ENCODE results near the gene EVA1B.

EVA1B gene

GRCh38 chr1:36295390-36295789 lies 28.1 kb downstream of the EVA1B start:
- H2BK12ac ChIP-seq (ENCODE audit: low read length), result no peak overlapping the region
- no peak overlapping the region for H2AK5ac ChIP-seq (ENCODE audit: low read depth, low read length)
- H4K91ac ChIP-seq (ENCODE audit: low read depth, low read length, poor library complexity), result no peak overlapping the region
- no peak overlapping the region for H3K18ac ChIP-seq (ENCODE audit: low read length)
- no peak overlapping the region for H3K14ac ChIP-seq (ENCODE audit: low read length)
- no peak overlapping the region for H2BK15ac ChIP-seq (ENCODE audit: low read length)
- no peak overlapping the region for H2BK5ac ChIP-seq (ENCODE audit: low read length)
- no peak overlapping the region for H3K23ac ChIP-seq (ENCODE audit: low read depth, low read length, poor library complexity)
- no peaks in the 10 kb centered on the region for H3K27me3 ChIP-seq (ENCODE audit: control insufficient read depth in 3 of 3, insufficient read depth in 3 of 3, low read depth in 1 of 3, low read length in 3 of 3)
- no peak overlapping the region for H3K9ac ChIP-seq (ENCODE audit: low read depth, low read length, poor library complexity)
- H3K27ac ChIP-seq (replicated peaks; ENCODE audit: low read length), result no peak overlapping the region
- no peak for DNase-seq (ENCODE audit: low spot score)
- H3K4me3 ChIP-seq (ENCODE audit: low read length in 2 of 2), result no peak overlapping the region
- no peak overlapping the region for H3K4me2 ChIP-seq (ENCODE audit: insufficient read depth, low read length, poor library complexity, severe bottlenecking)
- H3K79me1 ChIP-seq (ENCODE audit: low read depth, low read length), result no peaks in the 10 kb centered on the region
- H3K4me1 ChIP-seq (ENCODE audit: control insufficient read depth in 2 of 2, insufficient read depth in 1 of 2, low read depth in 1 of 2, low read length in 2 of 2), result no peaks in the 10 kb centered on the region
- no CpG with 5 or more reads among the region's 2 CpGs for WGBS, 2 donors (ENCODE audit: extremely low coverage in 2 of 2, insufficient read length in 2 of 2, insufficient replicate concordance in 1 of 2)
- peaks cover 35 to 96% of the 10 kb centered on the region in 2 donors for H3K36me3 ChIP-seq (replicated peaks in 1 of 2; ENCODE audit: control insufficient read depth in 2 of 2, insufficient read depth in 2 of 2, low read length in 2 of 2)
- H3K4ac ChIP-seq (ENCODE audit: low read length), result no peak overlapping the region
- no peak overlapping the region for H2BK120ac ChIP-seq (ENCODE audit: low read depth, low read length)
- H3K9me3 ChIP-seq (replicated peaks in 1 of 2; ENCODE audit: control insufficient read depth in 2 of 2, insufficient read depth in 1 of 2, low read depth in 1 of 2, low read length in 2 of 2), result no peaks in the 10 kb centered on the region
- H2AFZ ChIP-seq (ENCODE audit: low read length), result no peak overlapping the region
- H4K8ac ChIP-seq (ENCODE audit: low read depth, low read length), result no peak overlapping the region

- Histone ChIP-seq H3K27me3 (ENCODE audit: control insufficient read depth in 3 of 3, insufficient read depth in 3 of 3, low read depth in 1 of 3, low read length in 3 of 3) (no peaks in the 10 kb centered on the region), H3K4me3 (ENCODE audit: low read length in 2 of 2) (no peak overlapping the region), H3K4ac (ENCODE audit: low read length) (no peak overlapping the region), H3K9me3 (replicated peaks in 1 of 2; ENCODE audit: control insufficient read depth in 2 of 2, insufficient read depth in 1 of 2, low read depth in 1 of 2, low read length in 2 of 2) (no peaks in the 10 kb centered on the region), H3K4me1 (ENCODE audit: control insufficient read depth in 2 of 2, insufficient read depth in 1 of 2, low read depth in 1 of 2, low read length in 2 of 2) (no peaks in the 10 kb centered on the region), H2BK12ac (ENCODE audit: low read length) (no peak overlapping the region), H3K36me3 (replicated peaks in 1 of 2; ENCODE audit: control insufficient read depth in 2 of 2, insufficient read depth in 2 of 2, low read length in 2 of 2) (peaks cover 43 to 99% of the 10 kb centered on the region in 2 donors), H2BK15ac (ENCODE audit: low read length) (no peak overlapping the region), H4K91ac (ENCODE audit: low read depth, low read length, poor library complexity) (no peak overlapping the region), H2AFZ (ENCODE audit: low read length) (no peak overlapping the region), H3K23ac (ENCODE audit: low read depth, low read length, poor library complexity) (no peak overlapping the region), H4K8ac (ENCODE audit: low read depth, low read length) (no peak overlapping the region), H2AK5ac (ENCODE audit: low read depth, low read length) (no peak overlapping the region), H3K79me1 (ENCODE audit: low read depth, low read length) (peaks cover 5% of the 10 kb centered on the region), H3K4me2 (ENCODE audit: insufficient read depth, low read length, poor library complexity, severe bottlenecking) (no peak overlapping the region), H3K14ac (ENCODE audit: low read length) (no peak overlapping the region), H2BK120ac (ENCODE audit: low read depth, low read length) (no peak overlapping the region), H3K18ac (ENCODE audit: low read length) (no peak overlapping the region), H2BK5ac (ENCODE audit: low read length) (no peak overlapping the region), H3K27ac (replicated peaks; ENCODE audit: low read length) (no peak overlapping the region), H3K9ac (ENCODE audit: low read depth, low read length, poor library complexity) (no peak overlapping the region)
- DNase-seq (ENCODE audit: low spot score), result no peak
- no CpG with 5 or more reads among the region's 5 CpGs for WGBS, 2 donors (ENCODE audit: extremely low coverage in 2 of 2, insufficient read length in 2 of 2, insufficient replicate concordance in 1 of 2)
These were observed 35.9 kb downstream of the EVA1B start for GRCh38 chr1:36287595-36287994.

- H3K27ac ChIP-seq (replicated peaks; ENCODE audit: low read length), result no peak overlapping the region
- no peak overlapping the region for H2BK15ac ChIP-seq (ENCODE audit: low read length)
- no peak for DNase-seq (ENCODE audit: low spot score)
- no peak overlapping the region for H2AK5ac ChIP-seq (ENCODE audit: low read depth, low read length)
- no peak overlapping the region for H3K23ac ChIP-seq (ENCODE audit: low read depth, low read length, poor library complexity)
- no peak overlapping the region for H3K18ac ChIP-seq (ENCODE audit: low read length)
- no peaks in the 10 kb centered on the region for H3K27me3 ChIP-seq (ENCODE audit: control insufficient read depth in 3 of 3, insufficient read depth in 3 of 3, low read depth in 1 of 3, low read length in 3 of 3)
- no peak overlapping the region for H3K4me2 ChIP-seq (ENCODE audit: insufficient read depth, low read length, poor library complexity, severe bottlenecking)
- peaks cover 5% of the 10 kb centered on the region for H3K79me1 ChIP-seq (ENCODE audit: low read depth, low read length)
- H3K36me3 ChIP-seq (replicated peaks in 1 of 2; ENCODE audit: control insufficient read depth in 2 of 2, insufficient read depth in 2 of 2, low read length in 2 of 2), result peaks cover 42 to 98% of the 10 kb centered on the region in 2 donors
- H3K4me1 ChIP-seq (ENCODE audit: control insufficient read depth in 2 of 2, insufficient read depth in 1 of 2, low read depth in 1 of 2, low read length in 2 of 2), result no peaks in the 10 kb centered on the region
- H3K4me3 ChIP-seq (ENCODE audit: low read length in 2 of 2), result no peak overlapping the region
- H3K9me3 ChIP-seq (replicated peaks in 1 of 2; ENCODE audit: control insufficient read depth in 2 of 2, insufficient read depth in 1 of 2, low read depth in 1 of 2, low read length in 2 of 2), result no peaks in the 10 kb centered on the region
- H2BK12ac ChIP-seq (ENCODE audit: low read length), result no peak overlapping the region
- no peak overlapping the region for H2AFZ ChIP-seq (ENCODE audit: low read length)
- WGBS, 2 donors (ENCODE audit: extremely low coverage in 2 of 2, insufficient read length in 2 of 2, insufficient replicate concordance in 1 of 2), result no CpG with 5 or more reads among the region's 13 CpGs
- H4K8ac ChIP-seq (ENCODE audit: low read depth, low read length), result no peak overlapping the region
- H3K14ac ChIP-seq (ENCODE audit: low read length), result no peak overlapping the region
- H4K91ac ChIP-seq (ENCODE audit: low read depth, low read length, poor library complexity), result no peak overlapping the region
- no peak overlapping the region for H3K9ac ChIP-seq (ENCODE audit: low read depth, low read length, poor library complexity)
- no peak overlapping the region for H2BK120ac ChIP-seq (ENCODE audit: low read depth, low read length)
- H3K4ac ChIP-seq (ENCODE audit: low read length), result no peak overlapping the region
- H2BK5ac ChIP-seq (ENCODE audit: low read length), result no peak overlapping the region
These were observed 36.6 kb downstream of the EVA1B start for GRCh38 chr1:36286802-36287201.

- H2AK5ac ChIP-seq (ENCODE audit: low read depth, low read length), result no peak overlapping the region
These were observed 37.9 kb downstream of the EVA1B start for GRCh38 chr1:36285443-36286101.

More at GRCh38 chr1:36285443-36286101, 37.9 kb downstream of the EVA1B start:
- peak; percentile 79 for DNase-seq (ENCODE audit: low spot score)
- H3K9me3 ChIP-seq (replicated peaks in 1 of 2; ENCODE audit: control insufficient read depth in 2 of 2, insufficient read depth in 1 of 2, low read depth in 1 of 2, low read length in 2 of 2), result no peaks in the 10 kb centered on the region
- H2BK5ac ChIP-seq (ENCODE audit: low read length), result no peak overlapping the region
- no CpG with 5 or more reads among the region's 7 CpGs for WGBS, 2 donors (ENCODE audit: extremely low coverage in 2 of 2, insufficient read length in 2 of 2, insufficient replicate concordance in 1 of 2)
- H3K4me2 ChIP-seq (ENCODE audit: insufficient read depth, low read length, poor library complexity, severe bottlenecking), result no peak overlapping the region
- no peak overlapping the region for H3K18ac ChIP-seq (ENCODE audit: low read length)
- H3K27ac ChIP-seq (replicated peaks; ENCODE audit: low read length), result no peak overlapping the region
- no peak overlapping the region for H3K4me3 ChIP-seq (ENCODE audit: low read length in 2 of 2)
- H3K14ac ChIP-seq (ENCODE audit: low read length), result no peak overlapping the region
- H2BK12ac ChIP-seq (ENCODE audit: low read length), result no peak overlapping the region
- no peak overlapping the region for H4K8ac ChIP-seq (ENCODE audit: low read depth, low read length)
- no peak overlapping the region for H2BK120ac ChIP-seq (ENCODE audit: low read depth, low read length)
- no peak overlapping the region for H3K23ac ChIP-seq (ENCODE audit: low read depth, low read length, poor library complexity)
- H4K91ac ChIP-seq (ENCODE audit: low read depth, low read length, poor library complexity), result no peak overlapping the region
- no peaks in the 10 kb centered on the region for H3K4me1 ChIP-seq (ENCODE audit: control insufficient read depth in 2 of 2, insufficient read depth in 1 of 2, low read depth in 1 of 2, low read length in 2 of 2)
- no peak overlapping the region for H3K9ac ChIP-seq (ENCODE audit: low read depth, low read length, poor library complexity)
- H3K36me3 ChIP-seq (replicated peaks in 1 of 2; ENCODE audit: control insufficient read depth in 2 of 2, insufficient read depth in 2 of 2, low read length in 2 of 2), result peaks cover 34 to 94% of the 10 kb centered on the region in 2 donors
- H2BK15ac ChIP-seq (ENCODE audit: low read length), result no peak overlapping the region
- no peak overlapping the region for H3K4ac ChIP-seq (ENCODE audit: low read length)
- H2AFZ ChIP-seq (ENCODE audit: low read length), result no peak overlapping the region
- peaks cover 5% of the 10 kb centered on the region for H3K79me1 ChIP-seq (ENCODE audit: low read depth, low read length)
- no peaks in the 10 kb centered on the region for H3K27me3 ChIP-seq (ENCODE audit: control insufficient read depth in 3 of 3, insufficient read depth in 3 of 3, low read depth in 1 of 3, low read length in 3 of 3)
